ENCODE measurements around the gene LEKR1.
"Not testable (repeated sequence)": the region's sequence is repeated elsewhere in the genome, so short reads cannot be mapped to it uniquely, and the experiment has no call there.

LEKR1 gene

GRCh38 chr3:156862338-156862737, 36.2 kb downstream of the LEKR1 start:
- H3K27ac ChIP-seq, result no peak overlapping the region
- TF ChIP-seq CTCF (IDR thresholded peaks at IDR 0.05), result no peak
- TF ChIP-seq ZFX (IDR thresholded peaks at IDR 0.05; ENCODE audit: borderline replicate concordance), result no peak

GRCh38 chr3:156865732-156866131, 39.6 kb downstream of the LEKR1 start:
- no peak overlapping the region for H3K27ac ChIP-seq
- TF ChIP-seq CTCF (IDR thresholded peaks at IDR 0.05), result no peak
- no peak for TF ChIP-seq ZFX (IDR thresholded peaks at IDR 0.05; ENCODE audit: borderline replicate concordance)

- no peak overlapping the region for H3K27ac ChIP-seq
- no peak for TF ChIP-seq ZFX (IDR thresholded peaks at IDR 0.05; ENCODE audit: borderline replicate concordance)
- TF ChIP-seq CTCF (IDR thresholded peaks at IDR 0.05), result no peak
Observed at GRCh38 chr3:156867174-156867573, 41.0 kb downstream of the LEKR1 start.

GRCh38 chr3:156867920-156868319, 41.8 kb downstream of the LEKR1 start:
- no peak overlapping the region for H3K27ac ChIP-seq
- no peak for TF ChIP-seq ZFX (IDR thresholded peaks at IDR 0.05; ENCODE audit: borderline replicate concordance)
- no peak for TF ChIP-seq CTCF (IDR thresholded peaks at IDR 0.05)

- H3K27ac ChIP-seq, result no peak overlapping the region
- TF ChIP-seq CTCF (IDR thresholded peaks at IDR 0.05), result no peak
Observed at GRCh38 chr3:156873906-156874305, 47.8 kb downstream of the LEKR1 start.

- H3K27ac ChIP-seq, result not testable (repeated sequence)
Observed at GRCh38 chr3:156879491-156879890, 53.3 kb downstream of the LEKR1 start.

- no peak overlapping the region for H3K27ac ChIP-seq
- TF ChIP-seq ZFX (IDR thresholded peaks at IDR 0.05; ENCODE audit: borderline replicate concordance), result no peak
- TF ChIP-seq CTCF (IDR thresholded peaks at IDR 0.05), result no peak
Observed at GRCh38 chr3:156885761-156886160, 59.6 kb downstream of the LEKR1 start.

- no peak overlapping the region for H3K27ac ChIP-seq
Observed at GRCh38 chr3:156888176-156888575, 62.0 kb downstream of the LEKR1 start.

More at GRCh38 chr3:156888176-156888575, 62.0 kb downstream of the LEKR1 start:
- no peak for TF ChIP-seq CTCF (IDR thresholded peaks at IDR 0.05)
- TF ChIP-seq ZFX (IDR thresholded peaks at IDR 0.05; ENCODE audit: borderline replicate concordance), result no peak

Data from 22Rv1 (cell line).